Naive thymus-derived CD4-positive, alpha-beta T cell (primary cell): ENCODE results near the gene EBF3. TPM values are rescaled to one million over a fixed set of nuclear protein-coding genes. Genes with fewer than 3 reads are reported as not detected.

ENCODE experiments used
- ATAC-seq: fragments of 150-1000 bp; cut with Tn5 transposase; 2 replicates; pipeline ENCODE4 v1.10.0; 2021; ENCODE audit warnings: mild to moderate bottlenecking, moderate library complexity
- CTCF ChIA-PET: fragments of 350-600 bp; sonication (Branson Sonifier 250); formaldehyde crosslinking; loops from one replicate; lab custom pipeline; 2021; ENCODE audit warnings: antibody characterized with exemption; lab: Charles Lee
- POLR2A ChIA-PET: fragments of 350-600 bp; sonication (Branson Sonifier 250); formaldehyde crosslinking; loops from one replicate; lab custom pipeline; 2021; ENCODE audit warnings: antibody characterized with exemption, inconsistent platforms; lab: Charles Lee
- DNase-seq, 9 donors: peaks; one replicate each; pipeline versions ENCODE4 v3.0.0 to v3.0.0-alpha.2; 2020 to 2022; ENCODE audit warnings: mixed read lengths in 1 of 9
- H3K27ac ChIP-seq: one replicate; pipeline ENCODE4 v1.7.0; 2013; ENCODE audit warnings: mild to moderate bottlenecking, low read depth, low read length, moderate library complexity
- H3K27me3 ChIP-seq, 2 donors: one replicate each; pipeline ENCODE4 v1.7.0; 2013; ENCODE audit warnings: low read length in 2 of 2, mild to moderate bottlenecking in 2 of 2, moderate library complexity in 2 of 2; ENCODE audit not compliant: control insufficient read depth in 2 of 2, insufficient read depth in 2 of 2
- H3K36me3 ChIP-seq, 3 experiments: 1 replicate in 2 of 3; 2 replicates in 1 of 3; pipeline ENCODE4 v1.7.0; 2013; ENCODE audit warnings: low read length in 3 of 3, mild to moderate bottlenecking in 3 of 3, moderate library complexity in 1 of 3; ENCODE audit not compliant: insufficient read depth in 3 of 3, control insufficient read depth in 2 of 3
- H3K4me1 ChIP-seq, 2 donors: one replicate each; pipeline ENCODE4 v1.7.0; 2013; ENCODE audit warnings: low read length in 2 of 2, mild to moderate bottlenecking in 2 of 2, moderate library complexity in 1 of 2; ENCODE audit not compliant: control insufficient read depth in 2 of 2, insufficient read depth in 2 of 2
- H3K4me3 ChIP-seq: 2 replicates; pipeline ENCODE4 v1.7.0; 2013; ENCODE audit warnings: mild to moderate bottlenecking, low read length
- H3K9me3 ChIP-seq, 3 experiments: 1 replicate in 2 of 3; 2 replicates in 1 of 3; pipeline ENCODE4 v1.7.0; 2013; ENCODE audit warnings: low read length in 3 of 3; ENCODE audit not compliant: control insufficient read depth in 2 of 3
- H3K27ac Mint-ChIP-seq, 9 donors: one replicate each; pipeline ENCODE4 v1.8.0; 2020 to 2022; ENCODE audit warnings: mixed read lengths in 9 of 9, mild to moderate bottlenecking in 8 of 9, moderate library complexity in 5 of 9, inconsistent platforms in 2 of 9
- H3K27me3 Mint-ChIP-seq, 5 donors: one replicate each; pipeline ENCODE4 v1.8.0; 2021 to 2022; ENCODE audit warnings: mixed read lengths in 5 of 5, mild to moderate bottlenecking in 1 of 5
- H3K36me3 Mint-ChIP-seq, 5 donors: one replicate each; pipeline ENCODE4 v1.8.0; 2020 to 2022; ENCODE audit warnings: mixed read lengths in 5 of 5, mild to moderate bottlenecking in 3 of 5, inconsistent platforms in 1 of 5
- H3K4me1 Mint-ChIP-seq, 7 donors: one replicate each; pipeline ENCODE4 v1.8.0; 2020 to 2022; ENCODE audit warnings: mixed read lengths in 7 of 7, mild to moderate bottlenecking in 3 of 7, inconsistent platforms in 1 of 7
- H3K4me3 Mint-ChIP-seq, 10 donors: one replicate each; pipeline ENCODE4 v1.8.0; 2020 to 2022; ENCODE audit warnings: mild to moderate bottlenecking in 10 of 10, mixed read lengths in 10 of 10, moderate library complexity in 6 of 10, inconsistent platforms in 2 of 10
- H3K9me3 Mint-ChIP-seq, 11 donors: one replicate each; pipeline ENCODE4 v1.8.0; 2020 to 2022; ENCODE audit warnings: mixed read lengths in 11 of 11, mild to moderate bottlenecking in 4 of 11, inconsistent platforms in 1 of 11, moderate library complexity in 1 of 11
- intact Hi-C, 2 donors: fragments of 100-400 bp; cut with micrococcal nuclease; formaldehyde crosslinking; loops; one replicate each; pipeline ENCODE4 v1.15.1; 2023
- polyA plus RNA-seq, 2 donors: library from polyadenylated mRNA; unstranded; fragments of 300-500 nt; fragmentation: Illumina TruSeq; gene quantifications; one replicate each; pipeline ENCODE4 v1.2.3, GENCODE V29; 2021
- total RNA-seq, 6 experiments: library from RNA in 5 of 6; stranded (reverse) in 5 of 6; gene quantifications; 1 replicate in 5 of 6; 2 replicates in 1 of 6; pipeline ENCODE4 v1.2.3 and lab custom pipeline; 2021 to 2026

Gene EBF3
- total and polyA plus RNA-seq, 7 experiments from 2014 or later, result not detected

DNA sequence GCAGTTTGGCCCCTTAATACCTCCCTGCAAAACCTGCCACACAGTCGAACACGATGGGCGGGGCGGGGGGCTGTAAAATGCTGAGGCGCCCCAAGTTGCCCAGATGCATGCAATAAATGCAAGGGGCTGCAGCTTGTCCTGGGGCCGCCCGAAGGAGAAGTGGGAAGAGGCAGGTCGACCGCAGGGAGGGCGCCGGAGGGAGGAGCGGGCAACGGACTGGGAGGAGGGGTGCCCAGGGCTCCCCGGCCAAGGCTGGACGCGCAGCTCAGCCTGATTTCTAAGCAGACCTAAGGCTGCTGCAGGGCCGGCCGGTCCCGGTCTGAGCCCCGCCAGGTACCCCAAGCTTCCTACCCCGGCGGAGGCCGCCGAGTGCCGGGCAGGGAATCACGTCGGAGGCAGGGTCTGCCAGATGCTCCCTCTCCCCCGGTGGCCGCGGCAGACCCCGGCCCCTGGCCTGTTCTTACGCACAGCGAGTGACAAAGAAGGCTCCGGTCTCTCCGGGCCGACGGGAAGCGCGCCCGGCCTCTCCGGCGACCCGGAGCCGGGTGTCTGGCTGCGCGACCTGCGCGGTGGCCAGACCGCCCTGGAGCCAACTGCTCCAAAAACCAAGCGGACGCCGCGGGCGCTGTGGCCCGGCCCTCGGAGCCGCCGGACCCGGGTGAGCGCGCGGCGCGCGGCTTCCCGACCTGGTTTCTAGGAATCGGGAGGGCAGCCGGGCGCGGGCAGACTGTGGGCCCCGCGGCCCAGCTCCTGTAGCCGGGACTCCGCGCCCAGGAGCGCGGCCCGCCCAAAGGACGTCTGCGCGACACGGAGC lies 744 bp upstream of the EBF3 start:
- H3K27me3 Mint-ChIP-seq, result peaks cover 52 to 74% (median 56%) of the 10 kb centered on the region in 5 donors
- peak overlapping the region in 9 of 10 donors; percentile 44 to 83 (median 69) for H3K4me3 Mint-ChIP-seq
- DNase-seq (no peak), ATAC-seq (peak; percentile 12)
- H3K4me3 ChIP-seq, result no peak overlapping the region
- H3K9me3 ChIP-seq, result no peaks in the 10 kb centered on the region
- peaks cover 9 to 45% (median 40%) of the 10 kb centered on the region in 7 donors for H3K4me1 Mint-ChIP-seq
- H3K9me3 Mint-ChIP-seq, result peaks cover 0 to 18% (median 6%) of the 10 kb centered on the region in 11 donors
- H3K36me3 Mint-ChIP-seq, result peaks cover 0 to 5% (median 0%) of the 10 kb centered on the region in 5 donors
- H3K36me3 ChIP-seq, result no peaks in the 10 kb centered on the region
- H3K27me3 ChIP-seq, result peaks cover 8 to 44% of the 10 kb centered on the region in 2 donors
- H3K4me1 ChIP-seq, result peaks cover 7 to 13% of the 10 kb centered on the region in 2 donors
- intact Hi-C loops, result loop anchor here in 1 of 2 donors (5.0 kb wide), 2 partner anchors 147 to 933 kb away; partner anchors contain the start of gene C10orf143
- ChIA-PET CTCF (no interaction called here), POLR2A (no interaction called here)
- no peak overlapping the region for H3K27ac ChIP-seq
- H3K27ac Mint-ChIP-seq, result peak overlapping the region in 4 of 9 donors; percentile 45 to 68 (median 52)

DNA sequence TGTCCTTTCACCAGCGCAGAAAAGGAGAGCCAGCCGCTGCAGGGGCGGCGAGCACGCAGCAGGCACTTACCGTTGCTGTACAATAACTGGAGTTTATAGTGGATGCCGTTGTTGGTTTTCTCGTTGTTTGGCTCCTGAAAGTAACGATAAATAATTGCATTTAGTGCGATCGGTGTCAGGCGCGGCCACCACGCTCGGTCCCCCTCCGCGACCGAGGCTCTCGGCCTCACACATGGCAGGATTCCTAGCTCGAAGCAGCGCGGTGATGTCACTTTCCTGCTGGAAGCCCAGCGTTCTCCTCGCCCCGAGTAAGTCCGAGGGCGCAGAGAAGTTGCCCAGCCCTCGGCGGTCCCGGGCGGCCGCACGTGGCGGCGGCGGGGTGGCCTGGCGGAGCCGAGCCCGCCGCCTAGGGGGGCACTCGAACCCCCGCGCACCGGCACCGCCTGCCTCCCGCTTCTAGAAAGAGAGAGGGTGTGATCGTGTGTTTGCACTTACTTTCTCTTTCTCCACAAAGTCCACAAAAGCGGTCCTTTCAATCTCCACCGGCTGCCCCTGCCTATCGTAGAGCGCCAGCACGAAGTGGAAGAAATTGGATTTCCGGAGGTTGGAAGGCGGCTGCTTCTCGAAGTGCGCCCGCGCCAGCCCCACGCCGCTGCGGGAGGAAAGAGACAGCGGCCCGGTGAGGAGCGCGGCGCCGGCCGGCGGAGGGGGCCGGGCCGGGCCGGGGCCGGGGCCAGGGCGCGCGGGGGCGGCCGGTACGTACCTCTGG lies 1.0 kb downstream of the EBF3 start:
- ChIA-PET CTCF (no interaction called here), POLR2A (no interaction called here)
- peak overlapping the region; percentile 32 for H3K4me3 ChIP-seq
- Mint-ChIP-seq H3K27me3 (peaks cover 51 to 66% (median 55%) of the 10 kb centered on the region in 5 donors), H3K4me1 (peaks cover 12 to 48% (median 45%) of the 10 kb centered on the region in 7 donors), H3K9me3 (peaks cover 0 to 23% (median 6%) of the 10 kb centered on the region in 11 donors), H3K27ac (peak overlapping the region in 4 of 9 donors; percentile 14 to 76 (median 68)), H3K4me3 (peak overlapping the region; percentile 65 to 89 (median 78)), H3K36me3 (peaks cover 0 to 5% (median 0%) of the 10 kb centered on the region in 5 donors)
- no peak for DNase-seq
- intact Hi-C loops, result loop anchor here (1.0 to 5.0 kb wide), 4 partner anchors 9 to 931 kb away; partner anchors contain the start of gene C10orf143 (in 1 of the 2)
- no peaks in the 10 kb centered on the region for H3K9me3 ChIP-seq
- H3K27me3 ChIP-seq, result peaks cover 8 to 36% of the 10 kb centered on the region in 2 donors
- peak; percentile 11 for ATAC-seq
- no peak overlapping the region for H3K27ac ChIP-seq
- H3K36me3 ChIP-seq, result no peaks in the 10 kb centered on the region
- H3K4me1 ChIP-seq, result peaks cover 7 to 16% of the 10 kb centered on the region in 2 donors

DNA sequence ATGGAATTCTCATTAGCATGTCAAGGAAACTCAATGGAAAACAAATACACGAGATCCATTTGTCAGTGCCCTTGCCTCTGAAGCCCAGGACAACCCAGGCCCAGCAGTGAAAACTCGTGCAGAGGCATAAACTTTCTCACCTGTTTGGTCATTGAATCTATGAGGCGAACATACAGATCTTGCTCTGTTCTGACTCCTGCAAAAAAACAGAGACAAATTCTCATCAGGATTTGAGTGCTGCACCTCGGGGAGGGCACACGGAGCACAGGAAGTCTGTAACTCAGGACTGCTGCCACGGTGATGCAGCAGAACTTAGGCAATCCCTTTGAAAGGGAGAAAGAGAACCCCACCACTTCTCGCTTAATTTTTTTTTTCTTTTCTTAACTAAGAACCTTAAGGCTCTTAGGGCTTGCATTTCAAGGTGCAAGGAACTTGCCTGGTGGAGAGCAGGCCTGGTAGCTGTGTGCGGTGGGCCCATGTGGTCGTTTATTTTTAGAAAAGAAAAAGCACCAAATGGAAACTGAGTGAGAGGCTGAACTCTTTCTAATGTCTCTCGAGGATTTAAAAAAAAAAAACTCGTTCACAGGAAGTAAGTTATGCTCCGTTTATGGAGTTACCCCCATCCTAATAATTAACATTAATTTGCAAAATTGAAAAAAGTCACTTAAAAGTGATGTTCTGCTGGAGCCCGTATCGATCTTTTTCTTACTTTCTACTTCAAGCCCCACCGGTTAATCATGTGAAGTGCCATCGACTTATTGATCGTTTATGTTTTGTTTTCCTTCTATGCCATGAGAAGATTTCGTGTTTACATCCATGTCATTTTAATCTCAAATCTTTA lies 1.8 kb downstream of the EBF3 start:
- Mint-ChIP-seq H3K36me3 (peaks cover 0 to 5% (median 0%) of the 10 kb centered on the region in 5 donors), H3K9me3 (peaks cover 0 to 28% (median 8%) of the 10 kb centered on the region in 11 donors), H3K4me3 (peak overlapping the region; percentile 33 to 86 (median 75)), H3K27me3 (peaks cover 58 to 69% (median 61%) of the 10 kb centered on the region in 5 donors), H3K27ac (peak overlapping the region in 3 of 9 donors; percentile 14 to 70 (median 65)), H3K4me1 (peaks cover 13 to 50% (median 45%) of the 10 kb centered on the region in 7 donors)
- no peak for ATAC-seq
- DNase-seq, result no peak
- Histone ChIP-seq H3K36me3 (no peaks in the 10 kb centered on the region), H3K9me3 (peaks cover 0 to 2% (median 0%) of the 10 kb centered on the region in 3 experiments), H3K4me3 (peak overlapping the region; percentile 32), H3K27ac (no peak overlapping the region), H3K27me3 (peaks cover 8 to 42% of the 10 kb centered on the region in 2 donors), H3K4me1 (peaks cover 7 to 17% of the 10 kb centered on the region in 2 donors)
- ChIA-PET CTCF (interaction anchor here (0.6 kb wide), 1 partner anchor 729 kb away, joined by 3 read pairs; no protein-coding TSS in a partner anchor), POLR2A (no interaction called here)
- intact Hi-C loops, result loop anchor here in 1 of 2 donors (1.0 to 5.0 kb wide), 3 partner anchors 10 to 930 kb away; partner anchors contain the start of gene C10orf143

DNA sequence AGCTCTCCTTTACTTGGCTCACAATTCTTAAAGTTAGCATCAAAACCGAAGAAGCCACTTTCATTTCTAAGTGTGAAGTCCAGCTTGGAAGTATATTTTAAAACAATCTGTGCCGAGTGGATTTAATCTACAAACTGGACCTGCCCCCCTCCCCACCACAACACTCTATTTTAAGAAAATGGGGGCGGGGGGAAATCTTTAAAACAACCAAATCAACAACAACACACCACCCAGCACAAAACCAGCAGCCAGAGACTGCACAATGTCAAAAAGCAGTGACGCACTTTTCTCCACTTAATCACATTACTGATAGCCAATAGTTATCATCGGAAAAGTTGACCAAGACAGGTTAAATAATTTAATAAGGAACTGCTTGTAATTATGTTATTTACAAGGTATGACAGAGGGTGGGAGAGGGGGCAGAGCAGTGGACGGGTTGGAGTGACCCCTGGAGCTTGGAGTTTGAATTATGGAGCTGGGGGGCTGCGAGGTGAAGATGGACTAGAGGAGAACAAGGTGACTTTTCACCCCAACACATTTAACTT lies 2.8 kb downstream of the EBF3 start:
- H3K27me3 Mint-ChIP-seq, result peaks cover 63 to 73% (median 68%) of the 10 kb centered on the region in 5 donors
- Histone ChIP-seq H3K9me3 (peaks cover 0 to 5% (median 0%) of the 10 kb centered on the region in 3 experiments), H3K4me3 (no peak overlapping the region), H3K4me1 (peaks cover 7 to 17% of the 10 kb centered on the region in 2 donors), H3K36me3 (no peaks in the 10 kb centered on the region), H3K27ac (no peak overlapping the region), H3K27me3 (peaks cover 7 to 51% of the 10 kb centered on the region in 2 donors)
- peaks cover 0 to 36% (median 10%) of the 10 kb centered on the region in 11 donors for H3K9me3 Mint-ChIP-seq
- peak overlapping the region in 2 of 9 donors; percentile 51 to 77 for H3K27ac Mint-ChIP-seq
- POLR2A ChIA-PET, result no interaction called here
- CTCF ChIA-PET, result interaction anchor here (0.6 kb wide), 1 partner anchor 728 kb away, joined by 3 read pairs; no protein-coding TSS in a partner anchor
- intact Hi-C loops, result loop anchor here in 1 of 2 donors (5.0 kb wide), 2 partner anchors 151 to 929 kb away; partner anchors contain the start of gene C10orf143
- H3K36me3 Mint-ChIP-seq, result peaks cover 0 to 5% (median 0%) of the 10 kb centered on the region in 5 donors
- ATAC-seq (no peak), DNase-seq (no peak)
- H3K4me1 Mint-ChIP-seq, result peaks cover 13 to 46% (median 42%) of the 10 kb centered on the region in 7 donors
- peak overlapping the region in 6 of 10 donors; percentile 11 to 75 (median 32) for H3K4me3 Mint-ChIP-seq

DNA sequence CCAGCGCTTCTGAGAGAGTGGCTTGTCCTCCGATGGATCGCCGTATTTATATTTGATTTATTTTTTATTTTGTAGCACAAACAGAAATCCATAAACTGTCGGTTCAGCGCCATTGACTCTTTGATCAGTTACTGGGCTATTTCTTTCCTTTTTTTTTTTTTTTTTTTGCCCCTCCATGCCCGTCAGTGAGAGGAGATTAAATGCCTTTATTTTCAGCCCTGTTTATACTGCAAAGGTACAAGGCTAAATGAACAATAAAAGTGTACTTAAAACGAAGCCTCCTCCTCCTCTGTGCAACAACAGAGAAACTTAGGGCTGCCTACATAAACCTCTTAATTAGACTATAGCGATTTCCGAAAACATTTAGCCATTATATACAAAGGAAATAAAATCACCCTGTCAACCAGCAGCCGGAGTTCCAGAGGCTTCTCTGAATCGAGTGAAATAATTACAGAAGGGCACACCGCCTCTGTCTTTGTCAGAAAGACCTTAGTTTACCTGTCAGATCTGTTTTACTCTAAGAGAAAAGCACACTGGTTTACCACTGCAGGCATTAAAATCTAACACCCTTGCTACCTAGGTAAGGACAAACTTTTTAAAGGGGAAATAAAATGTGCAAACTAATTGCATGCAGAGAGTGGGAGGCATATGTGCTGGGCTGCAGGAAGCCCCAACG lies 3.5 kb downstream of the EBF3 start:
- peak overlapping the region in 3 of 9 donors; percentile 45 to 77 (median 64) for H3K27ac Mint-ChIP-seq
- H3K27ac ChIP-seq, result no peak overlapping the region
- no peak overlapping the region for H3K4me3 ChIP-seq
- intact Hi-C loops, result loop anchor here in 1 of 2 donors (5.0 kb wide), 2 partner anchors 152 to 928 kb away; partner anchors contain the start of gene C10orf143
- H3K9me3 ChIP-seq, result peaks cover 0 to 5% (median 0%) of the 10 kb centered on the region in 3 experiments
- H3K4me3 Mint-ChIP-seq, result peak overlapping the region in 9 of 10 donors; percentile 17 to 75 (median 66)
- no peak for DNase-seq
- H3K4me1 ChIP-seq, result peaks cover 7 to 17% of the 10 kb centered on the region in 2 donors
- peaks cover 0 to 5% (median 0%) of the 10 kb centered on the region in 5 donors for H3K36me3 Mint-ChIP-seq
- no peak for ATAC-seq
- peaks cover 13 to 43% (median 37%) of the 10 kb centered on the region in 7 donors for H3K4me1 Mint-ChIP-seq
- H3K27me3 ChIP-seq, result peaks cover 3 to 53% of the 10 kb centered on the region in 2 donors
- ChIA-PET POLR2A (no interaction called here), CTCF (no interaction called here)
- H3K27me3 Mint-ChIP-seq, result peaks cover 63 to 73% (median 68%) of the 10 kb centered on the region in 5 donors
- no peaks in the 10 kb centered on the region for H3K36me3 ChIP-seq
- H3K9me3 Mint-ChIP-seq, result peaks cover 0 to 38% (median 10%) of the 10 kb centered on the region in 11 donors
